ENCODE results near the gene C10orf143. TPM values are rescaled to one million over a fixed set of nuclear protein-coding genes. Genes with fewer than 3 reads are reported as not detected.

Gene C10orf143
- total RNA-seq, 2 experiments from 2014 or later: 4.3 to 5.8 TPM

- Mint-ChIP-seq H3K36me3 (ENCODE audit: low read depth) (peaks cover 60% of the 10 kb centered on the region), H3K4me1 (ENCODE audit: low read depth) (no peaks in the 10 kb centered on the region), H3K4me3 (no peak overlapping the region), H3K27ac (no peak overlapping the region), H3K9me3 (no peaks in the 10 kb centered on the region), H3K27me3 (no peaks in the 10 kb centered on the region)
- Histone ChIP-seq H3K27me3 (ENCODE audit: control insufficient read depth in 1 of 2, insufficient read depth in 2 of 2, low read length in 2 of 2) (no peaks in the 10 kb centered on the region), H3K9me3 (ENCODE audit: control insufficient read depth in 1 of 2, insufficient read depth in 1 of 2, low read length in 2 of 2) (no peaks in the 10 kb centered on the region), H3K4me1 (ENCODE audit: insufficient read depth, low read length) (no peaks in the 10 kb centered on the region), H3K27ac (ENCODE audit: low read depth in 1 of 2, low read length in 2 of 2) (no peak overlapping the region), H3K36me3 (ENCODE audit: insufficient read depth, low read length) (peaks cover 7% of the 10 kb centered on the region), H3K4me3 (ENCODE audit: low read length) (no peak overlapping the region)
- intact Hi-C loops (cut with DNase I, micrococcal nuclease): no loop called here
- no peak for TF ChIP-seq CTCF (IDR thresholded peaks at IDR 0.05)
- no peak for DNase-seq
- ATAC-seq (ENCODE audit: poor library complexity): no peak
- ChIA-PET POLR2A (no interaction called here), CTCF (no interaction called here)
Measured at GRCh38 chr10:130064783-130065182, 45.8 kb downstream of the C10orf143 start.

- H3K27me3 ChIP-seq (ENCODE audit: control insufficient read depth in 1 of 2, insufficient read depth in 2 of 2, low read length in 2 of 2): no peaks in the 10 kb centered on the region
- Mint-ChIP-seq H3K36me3 (ENCODE audit: low read depth) (peaks cover 52% of the 10 kb centered on the region), H3K4me3 (no peak overlapping the region), H3K4me1 (ENCODE audit: low read depth) (no peaks in the 10 kb centered on the region), H3K27me3 (no peaks in the 10 kb centered on the region), H3K9me3 (no peaks in the 10 kb centered on the region), H3K27ac (no peak overlapping the region)
- intact Hi-C loops (cut with DNase I, micrococcal nuclease): no loop called here
- no peak for DNase-seq
- no peaks in the 10 kb centered on the region for H3K9me3 ChIP-seq (ENCODE audit: control insufficient read depth in 1 of 2, insufficient read depth in 1 of 2, low read length in 2 of 2)
- no peak overlapping the region for H3K4me3 ChIP-seq (ENCODE audit: low read length)
- TF ChIP-seq CTCF (IDR thresholded peaks at IDR 0.05): no peak
- no peaks in the 10 kb centered on the region for H3K4me1 ChIP-seq (ENCODE audit: insufficient read depth, low read length)
- H3K27ac ChIP-seq (ENCODE audit: low read depth in 1 of 2, low read length in 2 of 2): no peak overlapping the region
- POLR2A ChIA-PET: interaction anchor here (0.5 kb wide), 1 partner anchor 38 kb away, joined by 3 read pairs; no protein-coding TSS in a partner anchor
- H3K36me3 ChIP-seq (ENCODE audit: insufficient read depth, low read length): peaks cover 6% of the 10 kb centered on the region
- CTCF ChIA-PET: no interaction called here
- ATAC-seq (ENCODE audit: poor library complexity): no peak
Measured at GRCh38 chr10:130062976-130063375, 47.7 kb downstream of the C10orf143 start.

GRCh38 chr10:130062201-130062600 is 48.4 kb downstream of the C10orf143 start:
- no peak overlapping the region for H3K27ac Mint-ChIP-seq
- CTCF ChIA-PET: no interaction called here
- no peak overlapping the region for H3K4me3 Mint-ChIP-seq
- intact Hi-C loops (cut with DNase I, micrococcal nuclease): no loop called here
- no peak overlapping the region for H3K4me3 ChIP-seq (ENCODE audit: low read length)
- no peaks in the 10 kb centered on the region for H3K9me3 Mint-ChIP-seq
- POLR2A ChIA-PET: no interaction called here
- H3K36me3 ChIP-seq (ENCODE audit: insufficient read depth, low read length): peaks cover 3% of the 10 kb centered on the region
- ATAC-seq (ENCODE audit: poor library complexity) (no peak), DNase-seq (no peak)
- no peak overlapping the region for H3K27ac ChIP-seq (ENCODE audit: low read depth in 1 of 2, low read length in 2 of 2)
- H3K4me1 ChIP-seq (ENCODE audit: insufficient read depth, low read length): no peaks in the 10 kb centered on the region
- H3K36me3 Mint-ChIP-seq (ENCODE audit: low read depth): peaks cover 45% of the 10 kb centered on the region
- no peaks in the 10 kb centered on the region for H3K9me3 ChIP-seq (ENCODE audit: control insufficient read depth in 1 of 2, insufficient read depth in 1 of 2, low read length in 2 of 2)
- TF ChIP-seq CTCF (IDR thresholded peaks at IDR 0.05): no peak
- no peaks in the 10 kb centered on the region for H3K4me1 Mint-ChIP-seq (ENCODE audit: low read depth)
- H3K27me3 Mint-ChIP-seq: no peaks in the 10 kb centered on the region
- H3K27me3 ChIP-seq (ENCODE audit: control insufficient read depth in 1 of 2, insufficient read depth in 2 of 2, low read length in 2 of 2): no peaks in the 10 kb centered on the region
